ENCODE results near the gene C1orf35.

Gene C1orf35

DNA sequence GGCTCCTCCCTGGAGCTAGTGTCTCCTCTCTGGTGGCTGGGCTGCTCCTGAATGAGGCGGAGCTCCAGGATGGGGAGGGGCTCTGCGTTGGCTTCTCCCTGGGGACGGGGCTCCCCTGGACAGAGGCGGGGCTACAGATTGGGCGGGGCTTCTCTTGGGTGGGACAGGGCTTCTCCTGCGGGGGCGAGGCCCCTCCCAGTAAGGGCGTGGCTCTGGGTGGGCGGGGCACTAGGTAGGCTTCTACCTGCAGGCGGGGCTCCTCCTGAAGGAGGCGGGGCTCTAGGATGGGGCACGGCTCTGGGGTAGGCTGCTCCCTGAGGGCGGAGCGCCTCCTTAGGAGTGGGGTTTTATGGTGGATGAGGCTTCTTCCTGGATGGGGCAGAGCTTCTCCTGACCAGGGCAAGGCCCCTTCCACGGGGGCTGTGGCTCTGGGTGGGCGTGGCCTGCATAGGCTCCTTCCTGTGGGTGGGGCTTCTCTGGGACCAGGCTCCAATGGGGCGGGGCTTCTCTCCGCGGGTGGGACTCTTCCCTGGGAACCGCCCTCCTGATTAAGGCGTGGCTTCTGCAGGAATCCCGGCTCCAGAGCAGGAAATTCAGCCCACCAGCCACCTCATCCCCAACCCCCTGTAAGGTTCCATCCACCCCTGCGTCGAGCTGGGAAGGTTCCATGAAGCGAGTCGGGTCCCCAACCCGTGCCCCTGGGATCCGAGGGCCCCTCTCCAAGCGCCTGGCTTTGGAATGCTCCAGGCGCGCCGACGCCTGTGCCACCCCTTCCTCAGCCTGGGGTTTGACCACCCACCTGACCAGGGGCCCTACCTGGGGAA, 43.3 kb downstream of the C1orf35 start:
- H3K27me3 ChIP-seq (ENCODE audit: insufficient read depth, poor library complexity, severe bottlenecking) = peaks cover 46% of the 10 kb centered on the region
- H3K27ac ChIP-seq (replicated peaks) = no peak overlapping the region
- TF ChIP-seq POLR2AphosphoS5 (IDR thresholded peaks at IDR 0.05; ENCODE audit: low read depth) (no peak), SPI1 (IDR thresholded peaks at IDR 0.05; ENCODE audit: borderline replicate concordance, low read depth) (no peak), GABPA (IDR thresholded peaks at IDR 0.05; ENCODE audit: low read depth) (no peak)
- TF ChIP-seq, protein P1, sequence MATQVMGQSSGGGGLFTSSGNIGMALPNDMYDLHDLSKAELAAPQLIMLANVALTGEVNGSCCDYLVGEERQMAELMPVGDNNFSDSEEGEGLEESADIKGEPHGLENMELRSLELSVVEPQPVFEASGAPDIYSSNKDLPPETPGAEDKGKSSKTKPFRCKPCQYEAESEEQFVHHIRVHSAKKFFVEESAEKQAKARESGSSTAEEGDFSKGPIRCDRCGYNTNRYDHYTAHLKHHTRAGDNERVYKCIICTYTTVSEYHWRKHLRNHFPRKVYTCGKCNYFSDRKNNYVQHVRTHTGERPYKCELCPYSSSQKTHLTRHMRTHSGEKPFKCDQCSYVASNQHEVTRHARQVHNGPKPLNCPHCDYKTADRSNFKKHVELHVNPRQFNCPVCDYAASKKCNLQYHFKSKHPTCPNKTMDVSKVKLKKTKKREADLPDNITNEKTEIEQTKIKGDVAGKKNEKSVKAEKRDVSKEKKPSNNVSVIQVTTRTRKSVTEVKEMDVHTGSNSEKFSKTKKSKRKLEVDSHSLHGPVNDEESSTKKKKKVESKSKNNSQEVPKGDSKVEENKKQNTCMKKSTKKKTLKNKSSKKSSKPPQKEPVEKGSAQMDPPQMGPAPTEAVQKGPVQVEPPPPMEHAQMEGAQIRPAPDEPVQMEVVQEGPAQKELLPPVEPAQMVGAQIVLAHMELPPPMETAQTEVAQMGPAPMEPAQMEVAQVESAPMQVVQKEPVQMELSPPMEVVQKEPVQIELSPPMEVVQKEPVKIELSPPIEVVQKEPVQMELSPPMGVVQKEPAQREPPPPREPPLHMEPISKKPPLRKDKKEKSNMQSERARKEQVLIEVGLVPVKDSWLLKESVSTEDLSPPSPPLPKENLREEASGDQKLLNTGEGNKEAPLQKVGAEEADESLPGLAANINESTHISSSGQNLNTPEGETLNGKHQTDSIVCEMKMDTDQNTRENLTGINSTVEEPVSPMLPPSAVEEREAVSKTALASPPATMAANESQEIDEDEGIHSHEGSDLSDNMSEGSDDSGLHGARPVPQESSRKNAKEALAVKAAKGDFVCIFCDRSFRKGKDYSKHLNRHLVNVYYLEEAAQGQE (IDR thresholded peaks at IDR 0.05; ENCODE audit: insufficient replicate concordance, low read depth) = no peak
- TF ChIP-seq, protein P2, sequence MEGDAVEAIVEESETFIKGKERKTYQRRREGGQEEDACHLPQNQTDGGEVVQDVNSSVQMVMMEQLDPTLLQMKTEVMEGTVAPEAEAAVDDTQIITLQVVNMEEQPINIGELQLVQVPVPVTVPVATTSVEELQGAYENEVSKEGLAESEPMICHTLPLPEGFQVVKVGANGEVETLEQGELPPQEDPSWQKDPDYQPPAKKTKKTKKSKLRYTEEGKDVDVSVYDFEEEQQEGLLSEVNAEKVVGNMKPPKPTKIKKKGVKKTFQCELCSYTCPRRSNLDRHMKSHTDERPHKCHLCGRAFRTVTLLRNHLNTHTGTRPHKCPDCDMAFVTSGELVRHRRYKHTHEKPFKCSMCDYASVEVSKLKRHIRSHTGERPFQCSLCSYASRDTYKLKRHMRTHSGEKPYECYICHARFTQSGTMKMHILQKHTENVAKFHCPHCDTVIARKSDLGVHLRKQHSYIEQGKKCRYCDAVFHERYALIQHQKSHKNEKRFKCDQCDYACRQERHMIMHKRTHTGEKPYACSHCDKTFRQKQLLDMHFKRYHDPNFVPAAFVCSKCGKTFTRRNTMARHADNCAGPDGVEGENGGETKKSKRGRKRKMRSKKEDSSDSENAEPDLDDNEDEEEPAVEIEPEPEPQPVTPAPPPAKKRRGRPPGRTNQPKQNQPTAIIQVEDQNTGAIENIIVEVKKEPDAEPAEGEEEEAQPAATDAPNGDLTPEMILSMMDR (IDR thresholded peaks at IDR 0.05; ENCODE audit: insufficient read depth, low read length) = no peak
- no peak overlapping the region for H3K4me3 ChIP-seq (replicated peaks; ENCODE audit: insufficient read depth, low read length)
- DNase-seq (ENCODE audit: low read depth in 1 of 2, low spot score in 1 of 2) = no peak

DNA sequence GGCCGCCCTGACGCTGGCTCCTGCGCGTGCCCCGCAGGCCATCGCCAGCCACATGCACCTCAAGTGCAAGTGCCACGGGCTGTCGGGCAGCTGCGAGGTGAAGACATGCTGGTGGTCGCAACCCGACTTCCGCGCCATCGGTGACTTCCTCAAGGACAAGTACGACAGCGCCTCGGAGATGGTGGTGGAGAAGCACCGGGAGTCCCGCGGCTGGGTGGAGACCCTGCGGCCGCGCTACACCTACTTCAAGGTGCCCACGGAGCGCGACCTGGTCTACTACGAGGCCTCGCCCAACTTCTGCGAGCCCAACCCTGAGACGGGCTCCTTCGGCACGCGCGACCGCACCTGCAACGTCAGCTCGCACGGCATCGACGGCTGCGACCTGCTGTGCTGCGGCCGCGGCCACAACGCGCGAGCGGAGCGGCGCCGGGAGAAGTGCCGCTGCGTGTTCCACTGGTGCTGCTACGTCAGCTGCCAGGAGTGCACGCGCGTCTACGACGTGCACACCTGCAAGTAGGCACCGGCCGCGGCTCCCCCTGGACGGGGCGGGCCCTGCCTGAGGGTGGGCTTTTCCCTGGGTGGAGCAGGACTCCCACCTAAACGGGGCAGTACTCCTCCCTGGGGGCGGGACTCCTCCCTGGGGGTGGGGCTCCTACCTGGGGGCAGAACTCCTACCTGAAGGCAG, 44.0 kb downstream of the C1orf35 start:
- peaks cover 46% of the 10 kb centered on the region for H3K27me3 ChIP-seq (ENCODE audit: insufficient read depth, poor library complexity, severe bottlenecking)
- no peak overlapping the region for H3K27ac ChIP-seq (replicated peaks)
- no peak overlapping the region for H3K4me3 ChIP-seq (replicated peaks; ENCODE audit: insufficient read depth, low read length)
- no peak for DNase-seq (ENCODE audit: low read depth in 1 of 2, low spot score in 1 of 2)
- TF ChIP-seq SPI1 (IDR thresholded peaks at IDR 0.05; ENCODE audit: borderline replicate concordance, low read depth) (no peak), GABPA (IDR thresholded peaks at IDR 0.05; ENCODE audit: low read depth) (no peak), POLR2AphosphoS5 (IDR thresholded peaks at IDR 0.05; ENCODE audit: low read depth) (no peak)
- TF ChIP-seq, protein P2 (IDR thresholded peaks at IDR 0.05; ENCODE audit: insufficient read depth, low read length) = no peak
- TF ChIP-seq, protein P1 (IDR thresholded peaks at IDR 0.05; ENCODE audit: insufficient replicate concordance, low read depth) = no peak

DNA sequence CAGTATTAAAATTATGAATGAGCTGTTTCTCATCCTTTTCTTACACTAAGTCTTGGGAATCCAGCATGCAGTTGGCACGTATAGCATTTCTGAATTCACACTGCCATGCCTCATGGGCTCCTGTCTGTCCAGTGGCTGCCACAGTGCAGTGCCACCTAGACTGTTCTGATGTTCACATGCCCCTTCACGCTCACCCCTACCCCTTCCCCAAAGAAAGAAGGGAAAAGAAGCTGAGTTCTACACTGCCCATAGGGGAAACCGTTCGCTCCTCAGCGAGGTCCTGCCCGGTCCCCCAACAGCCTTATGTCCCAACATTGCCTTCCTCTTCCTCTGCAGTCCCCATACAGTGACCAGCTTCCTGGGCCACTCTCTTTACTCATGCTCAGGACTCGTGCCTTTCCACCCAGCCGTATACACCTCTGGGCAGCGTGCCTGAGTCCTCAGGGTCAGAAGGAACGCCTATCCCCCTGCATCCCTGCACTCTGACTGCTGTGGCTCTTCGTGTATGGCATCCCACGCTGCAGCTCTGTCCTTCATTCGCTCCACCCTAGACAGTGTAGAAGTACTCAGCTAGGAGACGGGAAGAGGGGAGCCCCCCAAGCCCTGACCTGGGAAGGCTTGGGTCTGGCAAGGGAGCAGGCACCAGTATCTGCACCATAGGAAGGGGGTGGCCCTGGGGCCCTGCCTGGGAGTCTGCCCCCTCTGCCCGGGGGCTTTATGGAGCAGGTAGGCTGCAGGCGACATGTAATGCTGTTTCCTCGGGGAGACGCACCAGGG, 44.8 kb downstream of the C1orf35 start:
- DNase-seq (ENCODE audit: low read depth in 1 of 2, low spot score in 1 of 2) = no peak
- TF ChIP-seq, protein P2 (IDR thresholded peaks at IDR 0.05; ENCODE audit: insufficient read depth, low read length) = no peak
- TF ChIP-seq, protein P1 (IDR thresholded peaks at IDR 0.05; ENCODE audit: insufficient replicate concordance, low read depth) = no peak
- TF ChIP-seq SPI1 (IDR thresholded peaks at IDR 0.05; ENCODE audit: borderline replicate concordance, low read depth) = no peak
- no peak for TF ChIP-seq GABPA (IDR thresholded peaks at IDR 0.05; ENCODE audit: low read depth)
- Histone ChIP-seq H3K27me3 (ENCODE audit: insufficient read depth, poor library complexity, severe bottlenecking) (peaks cover 46% of the 10 kb centered on the region), H3K4me3 (replicated peaks; ENCODE audit: insufficient read depth, low read length) (no peak overlapping the region), H3K27ac (replicated peaks) (no peak overlapping the region)
